HepG2 (cell line): ENCODE results near the gene ZNF628. TPM values are rescaled to one million over a fixed set of nuclear protein-coding genes. Genes with fewer than 3 reads are reported as not detected.

ENCODE experiments used
- FOXA3 ChIP-seq: IDR thresholded peaks from 2 replicates; pipeline ENCODE4 v1.6.1; 2016; ENCODE audit warnings: missing genetic modification reagents, missing compliant biosample characterization
- KMT2A ChIP-seq: sonication (generic); formaldehyde crosslinking; IDR thresholded peaks from 2 replicates; pipeline ENCODE4 v1.4.0; 2020; ENCODE audit warnings: missing genetic modification reagents
- MIER2 ChIP-seq: IDR thresholded peaks from 2 replicates; pipeline ENCODE4 v1.6.1; 2016; ENCODE audit warnings: missing biosample characterization, missing genetic modification reagents
- RFX3 ChIP-seq: IDR thresholded peaks from 2 replicates; pipeline ENCODE4 v1.6.1; 2016; ENCODE audit warnings: missing biosample characterization, missing genetic modification reagents
- RFXAP ChIP-seq: sonication (generic); formaldehyde crosslinking; IDR thresholded peaks from 2 replicates; pipeline ENCODE4 v1.4.0; 2020; ENCODE audit warnings: missing genetic modification reagents, borderline replicate concordance
- ZBTB8A ChIP-seq: sonication (generic); formaldehyde crosslinking; IDR thresholded peaks from 2 replicates; pipeline ENCODE4 v1.4.0; 2020; ENCODE audit warnings: mild to moderate bottlenecking, low read depth, missing genetic modification reagents, borderline replicate concordance
- ZFP90 ChIP-seq: sonication (generic); formaldehyde crosslinking; IDR thresholded peaks from 2 replicates; pipeline ENCODE4 v1.8.0; 2022; ENCODE audit warnings: missing genetic modification reagents, mild to moderate bottlenecking, inconsistent platforms, borderline replicate concordance
- ZNF251 ChIP-seq: sonication (generic); formaldehyde crosslinking; IDR thresholded peaks from 2 replicates; pipeline ENCODE4 v1.9.0; 2021; ENCODE audit warnings: mild to moderate bottlenecking, missing genetic modification reagents
- ZNF354B ChIP-seq: sonication (generic); formaldehyde crosslinking; IDR thresholded peaks from 2 replicates; pipeline ENCODE4 v1.8.0; 2022; ENCODE audit warnings: mild to moderate bottlenecking, missing genetic modification reagents
- ZNF772 ChIP-seq: sonication (generic); formaldehyde crosslinking; IDR thresholded peaks from 2 replicates; pipeline ENCODE4 v1.5.0; 2020; ENCODE audit warnings: mild to moderate bottlenecking, missing genetic modification reagents
- ZSCAN21 ChIP-seq: sonication (generic); formaldehyde crosslinking; IDR thresholded peaks from 2 replicates; pipeline ENCODE4 v1.8.0; 2022; ENCODE audit warnings: mild to moderate bottlenecking, missing genetic modification reagents, moderate library complexity, borderline replicate concordance
- polyA plus RNA-seq, 8 experiments: library from polyadenylated mRNA; depleted of rRNA in 3 of 8; stranded (reverse) in 7 of 8; unstranded in 1 of 8; fragments of >200 nt; fragmentation: Illumina TruSeq in 4 of 8; extraction: Trizol in 4 of 8; gene quantifications; 2 replicates each; pipeline versions ENCODE4 v1.2.1 to v1.2.3, GENCODE V29; 2011 to 2016; ENCODE audit warnings: low read depth in 4 of 8, missing spikeins in 1 of 8, mixed read lengths in 1 of 8; ENCODE audit not compliant: insufficient read depth in 1 of 8
- total RNA-seq, 5 experiments: library from RNA; depleted of rRNA; stranded (reverse); fragments of >200 nt; fragmentation: Illumina TruSeq; extraction: Trizol; gene quantifications; 2 replicates each; pipeline ENCODE4 v1.2.3, GENCODE V29; 2016; ENCODE audit warnings: low read depth in 1 of 5
- TF ChIP-seq, protein P1 (sequence below): sonication (generic); formaldehyde crosslinking; IDR thresholded peaks from 2 replicates; pipeline ENCODE4 v1.4.0; 2020; ENCODE audit warnings: low read depth, missing genetic modification reagents
- TF ChIP-seq, protein P2 (sequence below): sonication (generic); formaldehyde crosslinking; conservative IDR thresholded peaks from 2 replicates; pipeline ENCODE4 v1.4.0; 2020; ENCODE audit warnings: missing genetic modification reagents
- TF ChIP-seq, protein P3 (sequence below): sonication (generic); formaldehyde crosslinking; IDR thresholded peaks from 2 replicates; pipeline ENCODE4 v1.9.0; 2021; ENCODE audit warnings: missing genetic modification reagents, borderline replicate concordance
- TF ChIP-seq, protein P4 (sequence below): IDR thresholded peaks from 2 replicates; pipeline ENCODE4 v1.4.0; 2020; ENCODE audit warnings: mild to moderate bottlenecking, missing genetic modification reagents

ZNF628 gene
- total and polyA plus RNA-seq, 2 of the 13 experiments (the other 11 are each of a cell fraction or from before 2014, with no cell fraction given), result 0.54 to 1.2 TPM

DNA sequence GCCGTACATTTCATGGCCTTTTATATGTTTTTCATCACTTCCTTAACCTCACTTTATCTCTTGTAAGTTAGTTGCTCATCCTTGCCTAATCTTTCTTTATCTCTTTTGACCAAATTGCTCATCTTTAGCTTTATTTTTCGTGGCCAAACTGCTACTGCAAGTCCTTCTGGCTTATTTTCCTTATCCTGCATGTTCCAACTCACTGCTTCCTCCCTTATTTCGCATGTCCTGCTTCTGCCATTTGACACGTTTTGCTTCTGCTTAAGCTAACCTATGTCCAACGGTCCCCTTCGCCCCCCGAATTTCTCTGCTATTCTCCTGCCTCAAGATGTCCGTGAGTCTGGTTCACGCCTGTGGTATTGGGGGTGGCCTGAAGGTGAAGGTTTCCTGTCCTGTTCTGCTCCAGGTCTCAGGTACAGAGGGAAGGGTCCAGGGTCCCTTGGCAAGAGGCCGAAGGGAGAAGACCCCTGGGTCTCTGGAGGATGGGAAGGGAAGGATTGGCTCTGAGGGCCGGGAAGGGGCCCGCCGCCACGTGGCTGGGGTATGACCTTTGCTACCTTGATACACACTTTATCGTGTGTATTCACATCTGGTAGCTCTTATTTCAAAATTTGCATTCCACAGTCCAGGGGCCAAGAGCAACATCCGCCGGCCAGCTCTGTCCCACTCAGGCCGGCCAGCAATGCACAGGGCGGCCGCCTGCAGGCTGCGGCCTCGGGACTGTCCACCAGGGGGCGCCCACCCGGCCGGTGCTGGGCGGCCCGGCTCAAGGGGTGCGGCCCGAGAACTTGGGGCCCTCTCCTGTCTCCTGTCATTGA is 9.0 kb upstream of the ZNF628 start (continued):
- TF ChIP-seq FOXA3 (CRISPR knock-in tag) (peak; percentile 34), MIER2 (CRISPR knock-in tag) (peak; percentile 31; the same call in 1 of the 2 replicates), ZNF251 (CRISPR knock-in tag) (no peak), RFX3 (no peak), ZNF772 (no peak; the same call in none of the 2 replicates), ZBTB8A (CRISPR knock-in tag) (no peak), ZFP90 (no peak), ZNF354B (CRISPR knock-in tag) (peak; percentile 72; the same call in 1 of the 2 replicates), RFXAP (CRISPR knock-in tag) (peak; percentile 64; the same call in 1 of the 2 replicates), ZSCAN21 (CRISPR knock-in tag) (no peak), KMT2A (CRISPR knock-in tag) (no peak)
- TF ChIP-seq, protein P1, sequence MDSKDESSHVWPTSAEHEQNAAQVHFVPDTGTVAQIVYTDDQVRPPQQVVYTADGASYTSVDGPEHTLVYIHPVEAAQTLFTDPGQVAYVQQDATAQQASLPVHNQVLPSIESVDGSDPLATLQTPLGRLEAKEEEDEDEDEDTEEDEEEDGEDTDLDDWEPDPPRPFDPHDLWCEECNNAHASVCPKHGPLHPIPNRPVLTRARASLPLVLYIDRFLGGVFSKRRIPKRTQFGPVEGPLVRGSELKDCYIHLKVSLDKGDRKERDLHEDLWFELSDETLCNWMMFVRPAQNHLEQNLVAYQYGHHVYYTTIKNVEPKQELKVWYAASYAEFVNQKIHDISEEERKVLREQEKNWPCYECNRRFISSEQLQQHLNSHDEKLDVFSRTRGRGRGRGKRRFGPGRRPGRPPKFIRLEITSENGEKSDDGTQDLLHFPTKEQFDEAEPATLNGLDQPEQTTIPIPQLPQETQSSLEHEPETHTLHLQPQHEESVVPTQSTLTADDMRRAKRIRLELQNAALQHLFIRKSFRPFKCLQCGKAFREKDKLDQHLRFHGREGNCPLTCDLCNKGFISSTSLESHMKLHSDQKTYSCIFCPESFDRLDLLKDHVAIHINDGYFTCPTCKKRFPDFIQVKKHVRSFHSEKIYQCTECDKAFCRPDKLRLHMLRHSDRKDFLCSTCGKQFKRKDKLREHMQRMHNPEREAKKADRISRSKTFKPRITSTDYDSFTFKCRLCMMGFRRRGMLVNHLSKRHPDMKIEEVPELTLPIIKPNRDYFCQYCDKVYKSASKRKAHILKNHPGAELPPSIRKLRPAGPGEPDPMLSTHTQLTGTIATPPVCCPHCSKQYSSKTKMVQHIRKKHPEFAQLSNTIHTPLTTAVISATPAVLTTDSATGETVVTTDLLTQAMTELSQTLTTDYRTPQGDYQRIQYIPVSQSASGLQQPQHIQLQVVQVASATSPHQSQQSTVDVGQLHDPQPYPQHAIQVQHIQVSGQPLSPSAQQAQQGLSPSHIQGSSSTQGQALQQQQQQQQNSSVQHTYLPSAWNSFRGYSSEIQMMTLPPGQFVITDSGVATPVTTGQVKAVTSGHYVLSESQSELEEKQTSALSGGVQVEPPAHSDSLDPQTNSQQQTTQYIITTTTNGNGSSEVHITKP (CRISPR knock-in tag), result no peak
- TF ChIP-seq, protein P2, sequence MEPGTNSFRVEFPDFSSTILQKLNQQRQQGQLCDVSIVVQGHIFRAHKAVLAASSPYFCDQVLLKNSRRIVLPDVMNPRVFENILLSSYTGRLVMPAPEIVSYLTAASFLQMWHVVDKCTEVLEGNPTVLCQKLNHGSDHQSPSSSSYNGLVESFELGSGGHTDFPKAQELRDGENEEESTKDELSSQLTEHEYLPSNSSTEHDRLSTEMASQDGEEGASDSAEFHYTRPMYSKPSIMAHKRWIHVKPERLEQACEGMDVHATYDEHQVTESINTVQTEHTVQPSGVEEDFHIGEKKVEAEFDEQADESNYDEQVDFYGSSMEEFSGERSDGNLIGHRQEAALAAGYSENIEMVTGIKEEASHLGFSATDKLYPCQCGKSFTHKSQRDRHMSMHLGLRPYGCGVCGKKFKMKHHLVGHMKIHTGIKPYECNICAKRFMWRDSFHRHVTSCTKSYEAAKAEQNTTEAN, result 0 out of 2 replicates have a peak, but pooled peaks have one; percentile 48
- TF ChIP-seq, protein P3, sequence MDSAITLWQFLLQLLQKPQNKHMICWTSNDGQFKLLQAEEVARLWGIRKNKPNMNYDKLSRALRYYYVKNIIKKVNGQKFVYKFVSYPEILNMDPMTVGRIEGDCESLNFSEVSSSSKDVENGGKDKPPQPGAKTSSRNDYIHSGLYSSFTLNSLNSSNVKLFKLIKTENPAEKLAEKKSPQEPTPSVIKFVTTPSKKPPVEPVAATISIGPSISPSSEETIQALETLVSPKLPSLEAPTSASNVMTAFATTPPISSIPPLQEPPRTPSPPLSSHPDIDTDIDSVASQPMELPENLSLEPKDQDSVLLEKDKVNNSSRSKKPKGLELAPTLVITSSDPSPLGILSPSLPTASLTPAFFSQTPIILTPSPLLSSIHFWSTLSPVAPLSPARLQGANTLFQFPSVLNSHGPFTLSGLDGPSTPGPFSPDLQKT (CRISPR knock-in tag), result no peak
- TF ChIP-seq, protein P4, sequence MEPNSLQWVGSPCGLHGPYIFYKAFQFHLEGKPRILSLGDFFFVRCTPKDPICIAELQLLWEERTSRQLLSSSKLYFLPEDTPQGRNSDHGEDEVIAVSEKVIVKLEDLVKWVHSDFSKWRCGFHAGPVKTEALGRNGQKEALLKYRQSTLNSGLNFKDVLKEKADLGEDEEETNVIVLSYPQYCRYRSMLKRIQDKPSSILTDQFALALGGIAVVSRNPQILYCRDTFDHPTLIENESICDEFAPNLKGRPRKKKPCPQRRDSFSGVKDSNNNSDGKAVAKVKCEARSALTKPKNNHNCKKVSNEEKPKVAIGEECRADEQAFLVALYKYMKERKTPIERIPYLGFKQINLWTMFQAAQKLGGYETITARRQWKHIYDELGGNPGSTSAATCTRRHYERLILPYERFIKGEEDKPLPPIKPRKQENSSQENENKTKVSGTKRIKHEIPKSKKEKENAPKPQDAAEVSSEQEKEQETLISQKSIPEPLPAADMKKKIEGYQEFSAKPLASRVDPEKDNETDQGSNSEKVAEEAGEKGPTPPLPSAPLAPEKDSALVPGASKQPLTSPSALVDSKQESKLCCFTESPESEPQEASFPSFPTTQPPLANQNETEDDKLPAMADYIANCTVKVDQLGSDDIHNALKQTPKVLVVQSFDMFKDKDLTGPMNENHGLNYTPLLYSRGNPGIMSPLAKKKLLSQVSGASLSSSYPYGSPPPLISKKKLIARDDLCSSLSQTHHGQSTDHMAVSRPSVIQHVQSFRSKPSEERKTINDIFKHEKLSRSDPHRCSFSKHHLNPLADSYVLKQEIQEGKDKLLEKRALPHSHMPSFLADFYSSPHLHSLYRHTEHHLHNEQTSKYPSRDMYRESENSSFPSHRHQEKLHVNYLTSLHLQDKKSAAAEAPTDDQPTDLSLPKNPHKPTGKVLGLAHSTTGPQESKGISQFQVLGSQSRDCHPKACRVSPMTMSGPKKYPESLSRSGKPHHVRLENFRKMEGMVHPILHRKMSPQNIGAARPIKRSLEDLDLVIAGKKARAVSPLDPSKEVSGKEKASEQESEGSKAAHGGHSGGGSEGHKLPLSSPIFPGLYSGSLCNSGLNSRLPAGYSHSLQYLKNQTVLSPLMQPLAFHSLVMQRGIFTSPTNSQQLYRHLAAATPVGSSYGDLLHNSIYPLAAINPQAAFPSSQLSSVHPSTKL (CRISPR knock-in tag), result peak; percentile 28; the same call in 1 of the 2 replicates
